ENCODE results near the gene OLFML3.

The OLFML3 gene

DNA sequence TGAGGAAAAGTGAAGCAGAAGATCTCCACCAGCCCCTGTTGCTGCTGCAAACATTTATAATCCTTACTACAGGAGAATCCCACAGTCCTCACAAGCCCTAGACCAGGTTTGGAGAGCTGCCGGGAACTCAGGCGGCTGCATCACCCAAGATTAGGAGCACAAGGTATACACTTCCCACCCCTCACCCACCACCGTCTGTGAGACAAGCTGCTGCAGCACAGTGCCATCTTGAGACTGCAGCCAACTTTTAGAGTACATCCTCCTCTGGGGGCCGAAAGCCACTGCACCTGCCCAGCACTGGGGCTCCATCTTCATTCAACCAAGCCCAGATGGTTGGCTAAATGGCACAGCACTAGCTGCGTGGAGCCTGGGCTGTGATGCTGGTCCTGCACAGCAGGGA lies 13.8 kb downstream of the OLFML3 start:
- H3K27me3 ChIP-seq (ENCODE audit: insufficient read depth, poor library complexity, severe bottlenecking), result no peaks in the 10 kb centered on the region
- TF ChIP-seq, protein P1, sequence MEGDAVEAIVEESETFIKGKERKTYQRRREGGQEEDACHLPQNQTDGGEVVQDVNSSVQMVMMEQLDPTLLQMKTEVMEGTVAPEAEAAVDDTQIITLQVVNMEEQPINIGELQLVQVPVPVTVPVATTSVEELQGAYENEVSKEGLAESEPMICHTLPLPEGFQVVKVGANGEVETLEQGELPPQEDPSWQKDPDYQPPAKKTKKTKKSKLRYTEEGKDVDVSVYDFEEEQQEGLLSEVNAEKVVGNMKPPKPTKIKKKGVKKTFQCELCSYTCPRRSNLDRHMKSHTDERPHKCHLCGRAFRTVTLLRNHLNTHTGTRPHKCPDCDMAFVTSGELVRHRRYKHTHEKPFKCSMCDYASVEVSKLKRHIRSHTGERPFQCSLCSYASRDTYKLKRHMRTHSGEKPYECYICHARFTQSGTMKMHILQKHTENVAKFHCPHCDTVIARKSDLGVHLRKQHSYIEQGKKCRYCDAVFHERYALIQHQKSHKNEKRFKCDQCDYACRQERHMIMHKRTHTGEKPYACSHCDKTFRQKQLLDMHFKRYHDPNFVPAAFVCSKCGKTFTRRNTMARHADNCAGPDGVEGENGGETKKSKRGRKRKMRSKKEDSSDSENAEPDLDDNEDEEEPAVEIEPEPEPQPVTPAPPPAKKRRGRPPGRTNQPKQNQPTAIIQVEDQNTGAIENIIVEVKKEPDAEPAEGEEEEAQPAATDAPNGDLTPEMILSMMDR (IDR thresholded peaks at IDR 0.05; ENCODE audit: poor library complexity, severe bottlenecking), result no peak
- ATAC-seq (ENCODE audit: low read depth), result no peak
- no peaks in the 10 kb centered on the region for H3K9me3 ChIP-seq (ENCODE audit: severe bottlenecking)
- no peaks in the 10 kb centered on the region for H3K36me3 ChIP-seq (ENCODE audit: low read depth)
- no peaks in the 10 kb centered on the region for H3K4me1 ChIP-seq (ENCODE audit: insufficient read depth, poor library complexity, severe bottlenecking)
- no peak overlapping the region for H3K27ac ChIP-seq (ENCODE audit: poor library complexity, severe bottlenecking)
- no peak for DNase-seq (ENCODE audit: low spot score)
- no peak overlapping the region for H3K4me3 ChIP-seq (ENCODE audit: severe bottlenecking)

DNA sequence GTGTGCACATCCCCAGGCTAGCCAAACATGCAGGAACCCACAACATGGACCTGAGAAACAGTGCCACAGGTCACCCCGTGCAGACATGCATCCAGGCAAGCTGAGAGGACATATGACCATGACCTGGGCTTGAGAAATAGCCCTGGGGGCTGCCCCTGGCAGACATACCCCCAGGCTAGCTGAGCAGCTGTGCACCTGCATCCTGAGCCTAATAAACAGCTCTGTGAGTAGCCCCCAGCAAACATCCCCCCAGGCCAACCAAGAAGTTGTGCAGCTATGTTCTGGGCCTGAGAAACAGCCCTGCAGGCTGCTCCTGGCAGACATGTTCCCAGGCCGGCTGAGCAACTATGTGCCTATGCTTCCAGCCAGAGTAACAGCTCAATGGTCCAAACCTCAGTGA lies 14.5 kb downstream of the OLFML3 start:
- Histone ChIP-seq H3K27me3 (ENCODE audit: insufficient read depth, poor library complexity, severe bottlenecking) (no peaks in the 10 kb centered on the region), H3K4me1 (ENCODE audit: insufficient read depth, poor library complexity, severe bottlenecking) (no peaks in the 10 kb centered on the region), H3K9me3 (ENCODE audit: severe bottlenecking) (no peaks in the 10 kb centered on the region), H3K36me3 (ENCODE audit: low read depth) (no peaks in the 10 kb centered on the region), H3K27ac (ENCODE audit: poor library complexity, severe bottlenecking) (no peak overlapping the region), H3K4me3 (ENCODE audit: severe bottlenecking) (no peak overlapping the region)
- ATAC-seq (ENCODE audit: low read depth), result no peak
- no peak for DNase-seq (ENCODE audit: low spot score)
- TF ChIP-seq, protein P1 (IDR thresholded peaks at IDR 0.05; ENCODE audit: poor library complexity, severe bottlenecking), result no peak

DNA sequence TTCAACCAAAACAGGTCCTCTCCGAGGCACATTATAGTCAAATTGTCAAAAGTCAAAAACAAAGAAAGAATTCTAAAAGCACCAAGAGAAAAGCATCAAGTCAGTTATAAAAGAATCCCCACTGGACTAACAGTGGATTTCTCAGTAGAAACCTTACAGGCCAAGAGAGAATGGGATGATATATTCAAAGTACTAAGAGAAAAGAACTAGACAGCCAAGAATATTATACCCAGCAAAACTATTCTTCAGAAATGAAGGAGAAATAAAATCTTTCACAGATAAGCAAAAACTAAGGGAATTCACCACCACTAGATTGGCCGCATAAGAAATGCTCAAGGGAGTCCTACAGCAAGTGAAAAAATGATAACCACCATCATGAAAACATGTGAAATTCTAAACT lies 16.1 kb downstream of the OLFML3 start:
- Histone ChIP-seq H3K27ac (ENCODE audit: poor library complexity, severe bottlenecking) (no peak overlapping the region), H3K27me3 (ENCODE audit: insufficient read depth, poor library complexity, severe bottlenecking) (no peaks in the 10 kb centered on the region), H3K4me3 (ENCODE audit: severe bottlenecking) (no peak overlapping the region), H3K36me3 (ENCODE audit: low read depth) (no peaks in the 10 kb centered on the region), H3K9me3 (ENCODE audit: severe bottlenecking) (no peaks in the 10 kb centered on the region), H3K4me1 (ENCODE audit: insufficient read depth, poor library complexity, severe bottlenecking) (no peaks in the 10 kb centered on the region)
- no peak for ATAC-seq (ENCODE audit: low read depth)
- no peak for DNase-seq (ENCODE audit: low spot score)
- TF ChIP-seq, protein P1 (IDR thresholded peaks at IDR 0.05; ENCODE audit: poor library complexity, severe bottlenecking), result no peak

DNA sequence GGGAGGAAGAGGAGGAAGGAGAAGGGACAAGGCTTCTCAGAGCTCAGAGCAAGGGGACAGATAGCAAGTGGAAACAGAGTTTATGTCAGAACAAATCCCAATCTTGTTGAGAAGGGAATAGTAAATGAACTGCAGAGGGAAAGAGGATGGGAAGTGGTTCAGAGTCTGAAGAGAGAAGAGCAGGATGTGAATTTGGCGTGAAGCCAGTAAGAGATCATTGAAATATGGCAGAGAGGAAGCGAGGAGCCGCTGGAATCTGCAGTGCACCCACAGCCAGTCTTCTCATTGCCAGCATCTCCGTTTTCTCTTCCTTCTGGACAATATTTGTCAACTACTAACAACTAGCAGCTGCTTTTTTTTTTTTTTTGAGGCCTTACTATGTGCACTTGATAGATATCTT lies 19.1 kb downstream of the OLFML3 start:
- TF ChIP-seq, protein P1 (IDR thresholded peaks at IDR 0.05; ENCODE audit: poor library complexity, severe bottlenecking), result no peak
- Histone ChIP-seq H3K9me3 (ENCODE audit: severe bottlenecking) (no peaks in the 10 kb centered on the region), H3K27ac (ENCODE audit: poor library complexity, severe bottlenecking) (no peak overlapping the region), H3K4me1 (ENCODE audit: insufficient read depth, poor library complexity, severe bottlenecking) (no peaks in the 10 kb centered on the region), H3K4me3 (ENCODE audit: severe bottlenecking) (no peak overlapping the region), H3K27me3 (ENCODE audit: insufficient read depth, poor library complexity, severe bottlenecking) (no peaks in the 10 kb centered on the region), H3K36me3 (ENCODE audit: low read depth) (no peaks in the 10 kb centered on the region)
- DNase-seq (ENCODE audit: low spot score) (no peak), ATAC-seq (ENCODE audit: low read depth) (no peak)

DNA sequence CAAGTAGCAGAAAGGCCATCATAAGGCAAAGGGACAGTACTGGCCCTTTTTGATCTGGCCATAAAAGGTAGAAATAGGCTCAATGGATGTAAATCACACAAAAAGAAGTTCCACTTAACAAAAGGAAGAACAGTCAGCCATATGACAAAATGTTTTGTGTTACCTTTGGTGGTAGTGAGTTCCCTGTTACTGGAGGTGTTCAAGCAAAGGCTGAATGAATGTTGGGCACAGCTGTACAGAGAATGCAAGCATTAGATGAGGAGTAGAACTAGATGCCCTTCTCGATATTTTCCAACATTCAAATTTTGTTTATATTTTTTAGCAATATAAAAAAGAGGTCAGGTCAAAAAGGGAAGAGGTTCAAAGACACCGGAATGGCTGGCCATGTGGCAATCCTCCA lies 20.0 kb downstream of the OLFML3 start:
- Histone ChIP-seq H3K4me3 (ENCODE audit: severe bottlenecking) (no peak overlapping the region), H3K27ac (ENCODE audit: poor library complexity, severe bottlenecking) (no peak overlapping the region), H3K36me3 (ENCODE audit: low read depth) (no peaks in the 10 kb centered on the region), H3K27me3 (ENCODE audit: insufficient read depth, poor library complexity, severe bottlenecking) (no peaks in the 10 kb centered on the region), H3K4me1 (ENCODE audit: insufficient read depth, poor library complexity, severe bottlenecking) (no peaks in the 10 kb centered on the region), H3K9me3 (ENCODE audit: severe bottlenecking) (no peaks in the 10 kb centered on the region)
- no peak for DNase-seq (ENCODE audit: low spot score)
- ATAC-seq (ENCODE audit: low read depth), result no peak
- TF ChIP-seq, protein P1 (IDR thresholded peaks at IDR 0.05; ENCODE audit: poor library complexity, severe bottlenecking), result no peak
